A673 (cell line): Measurements from ENCODE around the gene SND1. TPM values are rescaled to one million over a fixed set of nuclear protein-coding genes. Genes with fewer than 3 reads are reported as not detected.

Experiments
- BruUV-seq: library from RNA; stranded (reverse); fragments of 400-500 nt; replicated peaks from 2 replicates; lab custom pipeline; 2021; lab: Mats Ljungman, UMichigan
- CTCF ChIA-PET: fragments of 300-600 bp; sonication (Branson Sonifier 250); formaldehyde crosslinking; loops from one replicate; lab custom pipeline; 2022; ENCODE audit warnings: antibody characterized with exemption; lab: Charles Lee
- POLR2A ChIA-PET: fragments of 300-600 bp; sonication (Branson Sonifier 250); formaldehyde crosslinking; loops from one replicate; lab custom pipeline; 2022; ENCODE audit warnings: antibody characterized with exemption; ENCODE audit not compliant: low non-redundant PET; lab: Charles Lee
- DNase-seq: peaks from one replicate; pipeline ENCODE4 v3.0.0-alpha.2; 2015; ENCODE audit warnings: low spot score
- H3K27ac ChIP-seq: fragments of 200-600 bp; sonication (generic); 2 replicates; pipeline ENCODE4 v1.5.1; 2016; ENCODE audit warnings: mixed run types, low read depth, mild to moderate bottlenecking, mixed read lengths, antibody characterized with exemption, low read length; ENCODE audit not compliant: poor library complexity, severe bottlenecking
- H3K27me3 ChIP-seq: fragments of 200-600 bp; sonication (generic); replicated peaks from 2 replicates; pipeline ENCODE4 v1.6.1; 2017; ENCODE audit warnings: mixed run types, low read depth, mild to moderate bottlenecking, mixed read lengths, antibody characterized with exemption, low read length; ENCODE audit not compliant: insufficient read depth, poor library complexity
- H3K36me3 ChIP-seq: fragments of 200-600 bp; sonication (generic); 2 replicates; pipeline ENCODE4 v1.6.1; 2016; ENCODE audit warnings: mixed run types, mild to moderate bottlenecking, mixed read lengths, antibody characterized with exemption, low read length; ENCODE audit not compliant: insufficient read depth, poor library complexity, severe bottlenecking
- H3K4me1 ChIP-seq: fragments of 200-600 bp; sonication (generic); 2 replicates; pipeline ENCODE4 v1.6.1; 2017; ENCODE audit warnings: mixed run types, mild to moderate bottlenecking, mixed read lengths, antibody characterized with exemption, low read length; ENCODE audit not compliant: insufficient read depth, poor library complexity, severe bottlenecking
- H3K4me3 ChIP-seq: fragments of 200-600 bp; sonication (generic); 2 replicates; pipeline ENCODE4 v1.5.1; 2016; ENCODE audit warnings: low read depth, mixed run types, mild to moderate bottlenecking, mixed read lengths, low read length; ENCODE audit not compliant: poor library complexity, severe bottlenecking
- H3K9me3 ChIP-seq: fragments of 200-600 bp; sonication (generic); 2 replicates; pipeline ENCODE4 v1.6.1; 2016; ENCODE audit warnings: mixed run types, low read depth, mild to moderate bottlenecking, mixed read lengths, antibody characterized with exemption, low read length; ENCODE audit not compliant: poor library complexity, severe bottlenecking
- CTCF ChIP-seq: fragments of 300-800, 200-600 bp; sonication (generic); conservative IDR thresholded peaks from 2 replicates; pipeline ENCODE4 v1.5.1; 2017; ENCODE audit warnings: low read depth, mild to moderate bottlenecking, antibody characterized with exemption, low read length, moderate library complexity, mixed read lengths
- EZH2 ChIP-seq: fragments of 200-600 bp; sonication (generic); IDR thresholded peaks from 2 replicates; pipeline ENCODE4 v1.6.1; 2017; ENCODE audit warnings: borderline replicate concordance, low read depth, mild to moderate bottlenecking, mixed read lengths, antibody characterized with exemption, low read length; ENCODE audit not compliant: poor library complexity, severe bottlenecking
- intact Hi-C: fragments of 100-400 bp; cut with micrococcal nuclease; formaldehyde crosslinking; loops from one replicate; pipeline ENCODE4 v1.10.0; 2022; ENCODE audit not compliant: unreplicated experiment
- total RNA-seq: library from RNA; stranded (reverse); gene quantifications from 2 replicates; pipeline ENCODE4 v1.2.3, GENCODE V29; 2021

The SND1 gene
- total RNA-seq, 1 experiment from 2014 or later: 177 TPM

- Histone ChIP-seq H3K27ac (no peak overlapping the region), H3K4me1 (no peaks in the 10 kb centered on the region), H3K9me3 (no peaks in the 10 kb centered on the region), H3K36me3 (no peaks in the 10 kb centered on the region), H3K27me3 (no peaks in the 10 kb centered on the region), H3K4me3 (no peak overlapping the region)
- BruUV-seq: no TSS peak
- no peak for TF ChIP-seq CTCF
- ChIA-PET CTCF (no interaction called here), POLR2A (interaction anchor here (0.6 kb wide), 1 partner anchor 83 kb away, joined by 3 read pairs; no protein-coding TSS in a partner anchor)
- no peak for DNase-seq
- intact Hi-C loops: no loop called here
Observed at GRCh38 chr7:128059143-128059988, 407.4 kb downstream of the SND1 start.

DNA sequence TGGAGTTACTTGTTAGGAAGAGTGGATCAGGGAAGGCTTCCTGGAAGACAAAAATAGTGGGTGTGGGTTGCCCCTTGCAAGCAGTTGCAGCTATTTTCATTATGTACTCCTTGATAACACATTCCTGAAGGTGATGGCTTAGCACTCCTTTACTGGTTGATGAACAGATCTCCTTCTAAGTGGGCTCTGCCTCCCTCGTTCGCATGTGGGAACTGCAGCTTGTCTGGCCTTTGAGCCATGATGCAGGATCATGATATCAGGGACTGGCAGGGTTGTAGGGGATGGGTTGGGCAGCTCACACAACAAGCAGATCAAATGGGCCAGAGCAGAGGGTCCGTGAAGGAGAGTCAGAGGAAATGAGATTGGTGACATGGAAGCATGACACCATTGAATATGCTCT is 408.0 kb downstream of the SND1 start:
- ChIA-PET POLR2A (interaction anchor here (0.6 kb wide), 1 partner anchor 82 kb away, joined by 3 read pairs; no protein-coding TSS in a partner anchor), CTCF (no interaction called here)
- TF ChIP-seq EZH2 (no peak), CTCF (no peak)
- H3K4me1 ChIP-seq: no peaks in the 10 kb centered on the region
- H3K36me3 ChIP-seq: no peaks in the 10 kb centered on the region
- no peak for DNase-seq
- H3K27ac ChIP-seq: no peak overlapping the region
- no peaks in the 10 kb centered on the region for H3K27me3 ChIP-seq
- H3K4me3 ChIP-seq: no peak overlapping the region
- H3K9me3 ChIP-seq: no peaks in the 10 kb centered on the region
- BruUV-seq: no TSS peak
- intact Hi-C loops: no loop called here

DNA sequence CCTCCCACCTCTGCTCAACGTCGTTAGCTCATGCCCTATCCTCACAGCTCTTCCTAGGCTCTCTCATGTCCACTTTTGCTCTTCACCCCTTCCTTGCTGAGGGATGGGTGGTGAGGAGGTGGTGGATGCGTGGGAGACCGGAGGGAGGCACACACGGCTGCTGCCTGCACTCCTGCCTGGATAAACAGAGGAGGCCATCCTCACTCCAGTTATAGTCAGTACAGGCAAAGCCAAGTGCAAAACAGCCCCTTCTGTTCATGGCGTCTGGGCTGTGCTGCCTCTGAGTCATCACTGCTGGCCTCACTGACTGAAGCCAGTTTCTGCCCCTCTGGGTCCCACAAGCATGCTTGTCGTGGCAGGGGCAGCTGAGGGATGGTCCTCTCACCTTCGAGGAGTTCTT is 411.1 kb downstream of the SND1 start:
- TF ChIP-seq CTCF (no peak), EZH2 (no peak)
- no TSS peak for BruUV-seq
- no peaks in the 10 kb centered on the region for H3K9me3 ChIP-seq
- no peak overlapping the region for H3K27ac ChIP-seq
- CTCF ChIA-PET: no interaction called here
- no peaks in the 10 kb centered on the region for H3K36me3 ChIP-seq
- H3K27me3 ChIP-seq: no peaks in the 10 kb centered on the region
- no peaks in the 10 kb centered on the region for H3K4me1 ChIP-seq
- H3K4me3 ChIP-seq: no peak overlapping the region
- no peak for DNase-seq
- intact Hi-C loops: no loop called here
- POLR2A ChIA-PET: no interaction called here
